HG03025 (cell line): Measurements from ENCODE around the gene PARD6B.
"Not testable (repeated sequence)": the region's sequence is repeated elsewhere in the genome, so short reads cannot be mapped to it uniquely, and the experiment has no call there.

Source experiments
- ATAC-seq: cut with Tn5 transposase; IDR thresholded peaks from one replicate; pipeline ENCODE4 v1.9.1; 2021; ENCODE audit warnings: mild to moderate bottlenecking, moderate library complexity; ENCODE audit not compliant: unreplicated experiment, low FRiP score

The PARD6B gene

DNA sequence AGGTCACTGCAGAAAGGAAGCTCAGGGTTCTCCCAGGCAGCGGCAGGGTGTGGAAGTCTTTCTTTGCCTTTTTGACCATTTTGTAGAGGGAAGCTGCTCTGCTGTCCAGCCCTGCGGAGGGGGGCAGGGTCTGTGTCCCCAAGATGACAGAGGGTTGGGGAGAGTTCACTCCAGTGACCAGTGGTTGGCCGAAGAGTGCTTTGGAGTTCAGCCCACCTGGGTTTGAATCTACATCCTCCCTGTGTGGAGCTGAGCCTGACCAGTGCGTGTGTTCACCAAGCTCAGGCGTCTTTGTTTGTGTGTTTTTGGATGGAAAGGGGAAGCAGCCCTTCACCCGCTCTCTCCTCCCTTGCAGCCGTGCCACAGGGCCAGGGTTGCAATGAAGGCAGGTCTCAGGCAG, 37.6 kb downstream of the PARD6B start:
- ATAC-seq = not testable (repeated sequence)

DNA sequence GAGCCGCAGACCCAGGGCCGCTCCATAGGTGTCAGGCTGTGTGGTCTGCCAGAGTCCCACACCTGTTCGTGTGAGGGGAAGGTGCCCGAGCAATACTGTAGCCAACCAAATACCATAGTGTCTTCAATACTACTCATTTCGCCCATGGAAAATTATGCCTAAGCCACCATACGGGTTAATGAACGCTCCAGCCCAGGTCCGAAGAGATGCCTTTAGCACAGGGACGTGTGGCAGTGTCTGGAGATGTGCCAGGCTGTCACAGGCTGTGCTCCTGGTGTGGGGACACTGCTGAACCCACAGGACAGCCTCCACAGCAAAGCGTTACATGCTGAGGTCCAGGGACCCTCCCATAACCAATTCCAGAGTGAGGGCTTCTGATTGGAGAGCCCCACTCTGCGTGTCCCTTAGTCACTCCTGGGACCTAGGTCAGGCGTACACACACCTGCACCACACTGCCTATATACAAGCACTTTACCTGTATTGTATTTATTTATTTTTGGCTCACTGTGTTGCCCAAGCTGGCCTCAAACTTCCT, 38.2 kb downstream of the PARD6B start:
- not testable (repeated sequence) for ATAC-seq

DNA sequence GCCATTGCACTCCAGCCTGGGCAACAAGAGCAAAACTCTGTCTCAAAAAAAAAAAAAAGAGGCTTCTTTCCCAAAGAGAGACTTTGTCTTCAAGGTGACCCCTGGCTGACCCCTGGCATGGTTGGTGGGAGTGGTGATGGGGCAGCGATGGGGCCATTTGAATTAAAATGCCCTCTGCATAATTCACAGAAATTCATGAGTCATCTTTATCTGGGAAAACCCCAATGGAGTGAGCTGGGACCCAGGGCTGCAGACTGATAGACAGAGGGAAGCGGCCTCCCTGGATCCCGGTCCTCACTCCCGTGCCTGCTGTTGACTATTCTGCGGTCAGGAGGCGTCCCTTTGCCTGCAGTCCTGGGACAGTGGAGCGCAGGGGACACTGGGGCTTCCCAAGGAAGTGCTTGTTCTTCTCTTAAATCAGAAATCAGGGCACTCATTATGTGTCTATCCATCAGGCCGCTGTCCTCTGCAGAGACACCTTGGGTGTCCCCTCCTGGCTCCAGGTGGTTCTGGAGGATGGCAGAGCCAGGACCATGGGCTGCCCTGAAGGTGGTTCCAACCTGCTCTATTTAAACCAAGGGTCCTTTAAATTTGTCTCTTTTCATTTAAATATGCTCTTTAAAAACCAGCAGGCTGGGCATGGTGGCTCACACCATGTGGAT, 40.2 kb downstream of the PARD6B start:
- not testable (repeated sequence) for ATAC-seq

DNA sequence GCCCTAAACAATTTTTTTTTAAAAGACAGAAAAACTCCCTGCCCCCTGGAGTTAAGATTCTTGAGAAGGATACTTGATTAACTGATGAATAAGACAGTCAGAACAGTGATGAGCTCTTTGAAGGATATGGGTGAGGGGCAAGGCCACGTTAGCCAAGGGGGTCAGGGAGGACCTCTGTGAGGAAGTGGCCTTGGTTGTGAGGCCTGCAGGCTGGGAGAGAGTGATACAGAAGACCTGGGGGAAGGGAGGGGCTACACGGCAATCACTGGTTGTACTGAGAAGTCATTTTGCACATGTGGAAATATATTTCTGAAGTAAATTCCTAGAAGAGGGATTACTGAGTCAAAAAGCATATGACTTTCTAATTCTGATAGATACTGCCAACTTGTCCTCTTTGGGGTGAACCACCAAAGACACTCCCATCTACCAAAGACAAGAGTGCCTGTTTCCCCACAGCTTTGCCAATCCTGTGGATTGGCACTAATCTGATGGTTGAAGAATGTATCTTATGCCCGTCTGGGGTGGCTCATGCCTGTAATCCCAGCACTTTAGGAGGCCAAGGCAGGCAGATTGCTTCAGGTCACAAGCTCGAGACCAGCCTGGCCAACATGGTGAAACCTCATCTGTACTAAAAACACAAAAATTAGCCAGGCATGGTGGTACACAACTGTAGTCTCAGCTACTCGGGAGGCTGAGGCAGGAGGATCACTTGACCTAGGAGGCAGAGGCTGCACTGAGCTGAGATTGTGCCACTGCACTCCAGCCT, 41.2 kb downstream of the PARD6B start:
- ATAC-seq = no peak

DNA sequence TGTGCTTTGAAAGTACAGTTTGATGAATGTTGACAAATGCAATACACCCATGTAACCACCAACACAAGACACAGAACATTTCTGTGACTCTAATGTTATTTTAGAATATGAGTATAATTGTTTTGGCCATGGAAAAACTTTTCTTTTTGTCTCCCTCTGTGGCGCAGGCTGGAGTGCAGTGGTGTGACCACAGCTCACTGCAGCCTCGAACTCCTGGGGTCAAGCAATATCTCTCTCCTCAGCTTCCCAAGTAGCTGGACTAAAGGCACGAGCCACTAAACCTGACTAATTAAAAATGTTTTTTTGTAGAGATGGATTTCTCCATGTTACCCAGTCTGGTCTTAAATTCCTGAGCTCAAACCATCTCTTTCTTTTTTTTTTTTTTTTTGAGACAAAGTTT, 43.1 kb downstream of the PARD6B start:
- no peak for ATAC-seq

DNA sequence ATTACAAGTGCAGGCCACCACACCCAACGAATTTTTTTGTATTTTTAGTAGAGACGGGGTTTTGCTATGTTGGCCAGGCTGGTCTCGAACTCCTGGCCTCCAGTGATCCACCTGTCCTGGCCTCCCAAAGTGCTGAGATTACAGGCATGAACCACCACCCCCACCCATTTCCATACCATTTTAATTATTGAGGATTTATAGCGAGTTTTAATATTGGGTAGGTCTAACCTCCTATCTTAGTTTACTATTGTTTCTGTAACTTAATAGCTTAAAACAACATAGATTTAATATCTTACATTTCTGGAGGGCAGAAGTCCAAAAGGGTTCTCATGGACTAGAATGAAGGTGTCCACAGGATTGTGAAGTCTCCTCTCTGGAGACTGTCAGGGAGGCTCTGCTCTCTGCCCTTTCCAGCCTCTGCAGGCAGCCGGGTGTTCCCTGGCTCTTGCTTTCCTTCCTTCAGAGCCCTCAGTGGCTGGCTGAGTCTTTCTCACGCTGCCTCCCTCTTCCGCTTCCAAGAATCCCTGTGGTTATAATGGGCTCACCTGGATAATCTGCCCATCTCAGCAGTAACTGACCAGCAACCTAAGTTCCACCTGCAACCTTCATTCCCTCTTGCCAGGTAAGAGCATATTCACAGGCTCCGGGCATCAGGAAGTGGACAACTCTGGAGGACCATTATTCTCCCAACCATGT, 44.9 kb downstream of the PARD6B start:
- no peak for ATAC-seq

DNA sequence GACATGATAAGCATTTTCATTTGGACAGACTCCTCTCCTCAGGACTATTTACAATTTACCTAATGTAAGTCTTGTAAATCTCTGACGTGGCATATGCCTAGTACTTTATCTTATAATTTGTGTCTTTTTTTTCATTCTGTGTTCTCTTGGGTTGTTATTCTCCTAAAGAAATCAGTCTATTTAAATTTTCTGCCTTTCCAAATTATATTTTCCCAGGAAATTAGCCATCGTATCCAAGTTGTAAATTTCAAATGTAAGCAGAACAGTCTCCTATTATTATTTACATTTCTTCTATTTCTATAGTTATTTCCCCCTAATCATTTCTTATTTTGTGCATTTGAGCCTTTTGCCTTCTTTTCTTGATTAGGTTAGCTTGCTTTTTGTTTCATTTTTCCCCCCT, 46.0 kb downstream of the PARD6B start:
- no peak for ATAC-seq

DNA sequence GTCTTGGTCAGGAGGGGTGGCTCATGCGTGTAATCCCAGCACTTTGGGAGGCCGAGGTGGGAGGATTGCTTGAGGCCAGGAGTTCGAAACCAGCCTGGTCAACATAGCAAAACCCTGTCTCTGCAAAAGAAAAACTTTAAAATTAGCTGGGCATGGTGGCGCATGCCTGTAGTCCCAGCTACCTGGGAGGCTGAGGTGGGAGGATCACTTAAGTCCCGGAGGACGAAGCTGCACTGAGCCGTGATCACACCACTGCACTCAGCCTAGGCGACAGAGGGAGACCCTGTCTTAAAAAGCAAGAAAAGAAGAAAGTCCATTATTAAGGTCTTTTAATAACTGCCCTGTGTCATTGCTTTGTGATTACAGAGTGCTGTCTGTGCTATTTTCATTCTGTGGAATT, 47.6 kb downstream of the PARD6B start:
- not testable (repeated sequence) for ATAC-seq

DNA sequence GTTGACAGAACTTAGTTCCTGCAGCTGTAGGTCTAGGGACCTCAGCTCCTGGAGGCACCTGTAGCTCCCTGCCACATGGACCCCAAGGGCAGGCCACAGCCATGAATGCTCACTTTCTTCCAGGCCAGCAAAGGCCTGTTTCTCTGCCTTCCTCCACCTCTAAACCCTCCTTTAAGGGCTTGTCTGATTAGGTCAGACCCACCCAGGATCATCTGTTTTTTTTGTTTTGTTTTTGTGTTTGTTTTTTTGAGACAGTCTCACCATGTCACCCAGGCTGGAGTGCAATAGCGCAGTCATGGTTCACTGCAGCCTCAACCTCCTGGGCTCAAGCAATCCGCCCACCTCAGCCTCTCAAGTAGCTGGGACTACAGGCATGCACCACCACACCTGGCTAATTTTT, 52.0 kb downstream of the PARD6B start:
- ATAC-seq = no peak

DNA sequence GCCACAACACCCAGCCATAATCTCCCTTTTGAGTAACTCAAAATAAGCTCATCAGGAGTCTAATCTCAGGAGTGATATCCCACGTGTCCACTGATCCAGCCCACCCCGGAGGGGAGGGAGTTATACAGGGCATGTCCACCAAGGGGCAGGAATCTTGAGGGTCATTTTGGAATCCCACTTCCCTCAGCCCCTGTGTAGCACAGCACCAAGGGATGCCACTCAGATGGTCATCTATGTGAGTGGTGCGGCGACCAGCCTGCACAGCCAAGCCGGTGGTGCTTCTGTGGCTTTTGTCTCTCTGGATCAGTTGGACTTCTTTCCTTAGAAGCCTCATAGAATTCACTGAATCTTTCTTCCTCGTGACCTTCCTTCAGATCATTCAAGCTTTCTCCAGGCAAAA, 52.5 kb downstream of the PARD6B start:
- ATAC-seq = no peak

DNA sequence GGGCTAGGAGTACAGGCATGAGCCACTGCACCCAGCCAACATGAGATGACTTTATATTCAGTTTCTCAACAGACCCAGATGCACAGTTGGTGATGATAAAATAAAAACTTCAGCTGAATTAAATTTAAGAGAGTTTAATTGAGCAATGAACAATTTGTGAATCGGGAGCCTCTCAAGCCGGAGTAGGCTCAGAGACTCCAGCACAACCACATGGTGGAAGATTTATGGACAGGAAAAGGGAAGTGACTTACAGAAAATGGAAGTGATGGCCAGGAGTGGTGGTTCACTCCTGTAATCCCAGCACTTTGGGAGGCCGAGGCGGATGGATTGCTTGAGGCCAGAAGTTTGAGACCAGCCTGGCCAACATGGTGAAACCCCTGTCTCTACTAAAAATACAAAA, 53.1 kb downstream of the PARD6B start:
- no peak for ATAC-seq

DNA sequence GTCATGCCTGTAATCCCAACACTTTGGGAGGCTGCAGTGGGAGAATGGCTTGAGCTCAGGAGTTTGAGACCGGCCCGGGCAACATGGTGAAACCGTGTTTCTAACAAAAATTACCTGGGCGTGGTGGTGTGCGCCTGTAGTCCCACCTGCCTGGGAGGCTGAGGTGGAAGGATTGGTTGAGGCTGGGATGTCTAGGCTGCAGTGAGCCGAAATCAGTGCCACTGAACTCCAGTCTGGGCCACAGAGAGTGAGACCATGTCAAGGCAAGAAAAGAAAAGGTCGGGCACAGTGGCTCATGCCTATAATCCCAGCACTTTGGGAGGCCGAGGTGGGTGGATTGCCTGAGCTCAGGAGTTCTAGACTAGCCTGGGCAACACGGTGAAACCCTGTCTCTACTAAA, 55.3 kb downstream of the PARD6B start:
- no peak for ATAC-seq

DNA sequence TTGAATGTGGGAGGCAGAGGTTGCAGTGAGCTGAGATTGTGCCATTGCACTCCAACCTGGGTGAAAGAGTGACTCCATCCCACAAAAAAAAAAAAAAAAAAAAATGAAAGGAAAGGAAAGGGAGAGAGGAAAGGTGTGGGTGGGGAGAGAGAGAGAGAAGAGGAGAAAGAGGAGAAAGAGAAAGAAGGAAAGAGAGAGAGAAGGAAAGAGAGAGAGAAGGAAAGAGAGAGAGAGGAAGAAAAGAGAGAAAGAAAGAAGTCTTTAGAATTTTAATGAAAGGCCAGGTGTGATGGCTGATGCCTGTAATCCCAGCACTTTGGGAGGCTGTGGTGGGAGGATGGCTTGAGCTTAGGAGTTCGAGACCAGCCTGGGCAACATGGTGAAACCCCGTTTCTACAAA, 55.8 kb downstream of the PARD6B start:
- ATAC-seq = no peak

DNA sequence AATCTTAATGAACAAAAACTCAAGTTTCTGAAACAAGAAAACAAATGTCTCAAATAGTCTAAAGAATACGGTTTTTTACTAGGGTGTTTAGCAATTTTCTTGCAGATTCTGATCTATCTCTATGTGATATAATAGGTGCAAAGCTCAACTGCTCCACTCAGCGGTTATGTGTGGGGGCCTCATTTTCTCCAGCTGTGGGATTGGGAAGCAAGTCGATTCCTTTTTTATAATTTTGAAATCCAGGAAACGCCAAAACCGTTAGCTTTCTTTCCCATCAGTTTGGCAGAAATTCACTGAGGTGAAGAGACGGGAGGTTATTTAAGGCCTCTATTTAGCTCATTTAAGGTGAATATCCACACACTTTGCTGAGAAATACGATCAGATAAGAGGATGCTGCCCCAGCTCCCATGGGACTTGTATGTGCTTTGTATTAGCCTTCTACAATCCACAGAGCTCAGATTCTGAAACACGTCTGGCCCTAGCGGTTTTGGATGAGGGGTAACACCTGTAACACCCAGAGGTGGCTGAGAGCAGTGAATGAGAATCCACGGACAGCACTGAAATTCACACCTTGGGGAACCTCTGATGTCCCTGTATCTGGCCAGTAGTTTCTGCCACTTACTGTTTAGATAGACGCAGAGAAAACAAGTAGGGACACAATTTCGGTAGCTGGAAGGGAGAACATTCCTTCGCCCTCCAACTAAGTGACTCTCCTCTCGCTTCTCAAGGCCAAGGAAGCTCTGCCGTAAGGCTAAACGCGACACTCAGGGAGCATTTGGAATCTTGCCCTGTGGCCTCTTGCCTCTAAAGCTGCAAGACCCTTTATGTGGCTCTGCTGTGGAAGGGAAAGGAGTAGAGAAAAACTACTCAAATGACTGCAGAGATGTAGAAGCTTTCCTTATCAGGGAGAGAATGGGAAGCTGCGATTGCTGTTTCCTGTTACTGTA, 56.9 kb downstream of the PARD6B start:
- no peak for ATAC-seq

DNA sequence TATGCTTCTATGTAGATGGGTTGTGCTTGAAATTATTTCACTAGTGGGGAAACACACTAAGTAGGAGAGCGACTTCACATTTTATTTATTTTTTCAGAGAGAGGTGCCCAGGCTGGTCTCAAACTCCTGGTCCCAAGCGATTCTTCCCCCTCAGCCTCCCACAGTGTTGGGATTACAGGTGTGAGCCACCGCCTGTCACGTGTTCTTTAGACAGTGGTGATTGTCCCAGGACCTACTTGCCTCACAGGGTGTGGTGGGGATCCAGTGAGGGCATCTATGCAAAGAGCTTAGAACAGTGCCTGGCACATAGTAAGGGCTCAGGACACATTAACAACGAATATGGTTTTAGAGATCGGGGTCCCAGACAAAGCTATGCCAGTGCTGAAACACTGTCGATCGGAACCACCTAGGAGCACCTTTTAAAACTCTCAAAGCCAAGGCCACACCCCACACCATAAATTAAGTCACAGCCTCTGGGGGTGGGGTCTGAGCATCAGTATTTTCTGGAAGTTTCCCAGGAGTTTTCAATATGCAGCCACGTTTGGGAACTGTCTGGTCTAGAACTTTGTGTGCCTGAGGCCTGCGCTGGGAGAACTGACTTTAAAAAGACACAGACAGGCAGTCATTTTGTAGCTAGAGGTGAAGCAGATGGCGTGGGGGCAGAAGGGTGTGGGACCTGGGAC, 58.7 kb downstream of the PARD6B start:
- no peak for ATAC-seq

DNA sequence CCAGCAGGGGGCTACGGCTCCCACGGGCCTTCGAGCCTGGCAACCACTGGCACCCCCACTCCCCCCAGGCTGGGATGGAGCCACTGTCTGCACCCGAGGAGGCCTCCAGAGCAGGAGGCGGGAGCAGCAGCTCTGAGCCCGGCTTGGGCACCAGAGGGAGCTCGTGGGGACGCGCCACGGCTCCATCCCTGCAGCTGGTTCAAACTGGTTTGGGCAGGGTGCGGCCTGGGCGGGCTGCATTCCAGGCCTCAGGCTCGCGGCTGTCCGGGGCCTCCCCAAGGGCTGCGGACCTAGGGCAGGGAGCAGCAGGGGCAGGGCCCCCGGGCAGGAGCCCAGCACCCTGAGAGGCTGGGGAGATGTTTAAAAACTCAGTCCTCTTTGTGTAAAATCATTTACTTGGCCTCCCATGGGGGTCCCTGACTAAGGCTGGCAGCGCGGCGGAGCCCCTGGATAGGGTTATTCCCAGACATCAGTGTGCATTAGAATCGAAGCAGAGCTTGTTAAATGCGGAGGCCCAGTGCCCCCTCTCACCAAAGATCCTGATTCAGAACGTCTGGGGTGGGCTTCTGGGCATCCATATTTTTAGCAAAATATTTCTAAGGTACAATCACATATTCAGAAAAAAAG, 59.4 kb downstream of the PARD6B start:
- no peak for ATAC-seq

DNA sequence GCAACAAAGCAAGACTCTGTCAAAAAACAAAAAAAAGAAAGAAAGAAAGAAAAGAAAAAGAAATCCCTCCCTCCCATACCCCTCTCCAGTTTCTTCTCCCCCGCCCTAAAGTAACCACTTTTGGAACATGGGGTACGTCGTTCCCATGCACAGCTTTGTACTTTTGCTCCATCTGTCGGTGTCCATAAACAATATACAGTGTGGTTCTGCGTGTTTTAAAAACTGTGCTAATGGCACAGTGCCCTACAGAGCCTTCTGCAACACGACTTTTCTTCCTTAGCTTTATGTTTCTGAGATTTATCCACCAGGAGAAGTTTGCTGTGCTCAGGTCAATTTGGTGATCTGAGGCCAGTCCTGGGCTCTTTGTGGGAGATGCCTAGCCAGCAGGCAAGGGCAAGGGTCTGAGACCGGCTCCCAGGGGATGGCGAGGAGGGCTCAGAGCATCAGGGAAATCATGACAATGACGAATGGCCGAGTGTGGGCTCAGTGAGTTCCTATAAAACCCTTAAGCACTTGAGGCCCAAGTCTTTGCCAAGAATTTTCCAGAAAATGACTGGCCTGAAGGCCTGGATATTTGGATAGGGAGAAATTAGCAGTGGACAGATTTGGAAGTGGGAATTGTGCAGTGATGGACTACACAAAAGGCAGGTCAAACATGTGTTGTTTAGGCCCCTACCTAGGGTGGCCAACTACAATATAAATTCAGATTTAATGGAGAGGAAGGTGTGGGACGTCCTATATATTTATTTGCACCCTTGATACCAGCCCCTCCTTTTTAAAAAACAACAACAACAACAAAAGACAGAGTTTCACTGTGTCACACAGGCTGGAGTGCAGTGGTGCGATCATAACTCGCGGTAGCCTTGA, 61.6 kb downstream of the PARD6B start:
- ATAC-seq = no peak

DNA sequence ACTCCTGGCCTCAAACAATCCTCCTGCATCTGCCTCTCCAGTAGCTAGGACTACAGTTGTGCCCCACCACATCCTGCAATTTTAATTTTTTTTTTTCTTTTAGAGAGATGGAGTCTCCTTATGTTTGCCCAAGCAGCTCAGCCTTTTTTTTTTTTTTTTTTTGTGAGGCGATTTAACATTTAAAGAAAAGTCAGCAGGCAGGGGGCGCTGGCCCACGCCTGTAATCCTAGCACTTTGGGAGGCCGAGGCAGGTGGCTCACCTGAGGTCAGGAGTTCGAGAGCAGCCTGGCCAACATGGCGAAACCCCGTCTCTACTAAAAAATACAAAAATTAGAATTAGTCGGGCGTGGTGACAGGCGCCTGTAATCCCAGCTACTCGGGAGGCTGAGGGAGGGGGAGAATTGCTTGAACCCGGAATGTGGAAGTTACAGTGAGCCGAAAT, 62.2 kb downstream of the PARD6B start:
- ATAC-seq = not testable (repeated sequence)
